Mammary epithelial cell (primary cell): ENCODE results near the gene GRIP1.

ENCODE experiments used
- EZH2 ChIP-seq: IDR thresholded peaks from 2 replicates; pipeline ENCODE4 v1.6.1; 2012; ENCODE audit warnings: low read length, inconsistent platforms, borderline replicate concordance
- TF ChIP-seq, protein P1 (sequence below), 2 donors: IDR thresholded peaks in 1 of 2; conservative IDR thresholded peaks in 1 of 2; 2 replicates each; pipeline ENCODE4 v1.5.1; 2011 to 2012; ENCODE audit warnings: inconsistent platforms in 2 of 2, low read length in 2 of 2, mild to moderate bottlenecking in 2 of 2, control low read depth in 1 of 2, low read depth in 1 of 2; ENCODE audit not compliant: insufficient read depth in 1 of 2; ENCODE audit errors: extremely low read depth in 1 of 2

DNA sequence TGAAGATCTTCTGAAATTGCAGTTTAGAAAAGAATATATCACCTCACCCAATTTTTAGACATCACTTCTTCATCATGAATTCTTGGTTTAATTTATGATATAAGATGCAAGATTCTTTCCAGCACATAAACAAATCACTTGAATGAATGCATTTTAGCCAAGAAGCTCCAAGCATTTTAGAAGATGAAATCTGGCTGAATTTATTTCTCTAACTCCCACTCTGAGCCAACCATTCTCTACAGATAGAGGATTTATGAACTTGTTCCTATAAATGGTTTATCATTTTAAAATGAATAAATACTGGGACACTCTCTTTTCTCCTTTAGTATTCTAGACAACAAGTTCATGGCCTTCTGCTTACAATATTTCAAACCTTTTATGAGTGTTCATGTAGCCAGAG is 71.7 kb downstream of the GRIP1 start:
- TF ChIP-seq, protein P1, sequence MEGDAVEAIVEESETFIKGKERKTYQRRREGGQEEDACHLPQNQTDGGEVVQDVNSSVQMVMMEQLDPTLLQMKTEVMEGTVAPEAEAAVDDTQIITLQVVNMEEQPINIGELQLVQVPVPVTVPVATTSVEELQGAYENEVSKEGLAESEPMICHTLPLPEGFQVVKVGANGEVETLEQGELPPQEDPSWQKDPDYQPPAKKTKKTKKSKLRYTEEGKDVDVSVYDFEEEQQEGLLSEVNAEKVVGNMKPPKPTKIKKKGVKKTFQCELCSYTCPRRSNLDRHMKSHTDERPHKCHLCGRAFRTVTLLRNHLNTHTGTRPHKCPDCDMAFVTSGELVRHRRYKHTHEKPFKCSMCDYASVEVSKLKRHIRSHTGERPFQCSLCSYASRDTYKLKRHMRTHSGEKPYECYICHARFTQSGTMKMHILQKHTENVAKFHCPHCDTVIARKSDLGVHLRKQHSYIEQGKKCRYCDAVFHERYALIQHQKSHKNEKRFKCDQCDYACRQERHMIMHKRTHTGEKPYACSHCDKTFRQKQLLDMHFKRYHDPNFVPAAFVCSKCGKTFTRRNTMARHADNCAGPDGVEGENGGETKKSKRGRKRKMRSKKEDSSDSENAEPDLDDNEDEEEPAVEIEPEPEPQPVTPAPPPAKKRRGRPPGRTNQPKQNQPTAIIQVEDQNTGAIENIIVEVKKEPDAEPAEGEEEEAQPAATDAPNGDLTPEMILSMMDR (conservative IDR thresholded peaks at IDR 0.05 in 1 of 2, IDR thresholded peaks at IDR 0.05 in 1 of 2; ENCODE audit: extremely low read depth in 1 of 2, insufficient read depth in 1 of 2, low read depth in 1 of 2, low read length in 2 of 2) = no peak
- TF ChIP-seq EZH2 = no peak
